Measurements from ENCODE around the gene ZNF512.
"Not testable (repeated sequence)": the region's sequence is repeated elsewhere in the genome, so short reads cannot be mapped to it uniquely, and the experiment has no call there.

ZNF512 gene

DNA sequence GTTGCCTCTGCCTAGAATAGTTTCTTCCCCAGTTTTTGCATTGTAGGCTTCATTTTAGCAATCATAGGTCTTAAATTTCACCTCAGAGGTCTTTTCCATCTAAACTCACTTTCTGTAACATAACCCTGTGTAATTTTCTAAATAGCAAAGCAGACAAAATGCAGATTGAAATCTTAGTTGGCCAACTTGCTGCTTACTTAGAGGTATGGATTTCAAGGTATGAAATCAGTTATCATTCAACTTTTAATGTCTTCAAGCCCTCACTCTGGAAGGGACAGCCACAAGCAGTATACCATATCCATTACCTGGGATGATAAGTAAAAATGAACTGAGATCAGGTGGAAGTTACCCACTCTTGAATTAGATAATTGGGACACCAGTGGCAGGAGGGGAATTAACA, 42.1 kb downstream of the ZNF512 start:
- H3K79me2 ChIP-seq (ENCODE audit: insufficient read depth, low read depth): peaks cover 11% of the 10 kb centered on the region; the same call in 1 of the 2 replicates
- H3K4me1 ChIP-seq (ENCODE audit: low read depth, poor library complexity, severe bottlenecking): peaks cover 14% of the 10 kb centered on the region
- H3K4me3 ChIP-seq (IDR thresholded peaks at IDR 0.05; ENCODE audit: insufficient read depth, low read depth, low read length): no peak overlapping the region
- no peaks in the 10 kb centered on the region for H4K20me1 ChIP-seq (ENCODE audit: insufficient read depth)
- H3K9ac ChIP-seq: no peak overlapping the region
- H3K27ac ChIP-seq: no peak overlapping the region
- H2AFZ ChIP-seq (ENCODE audit: low read depth): no peak overlapping the region
- H3K4me2 ChIP-seq: no peak overlapping the region
- H3K27me3 ChIP-seq (ENCODE audit: insufficient read depth, low read depth): no peaks in the 10 kb centered on the region
- H3K36me3 ChIP-seq (ENCODE audit: insufficient read depth): 0 out of 2 replicates have a peak, but pooled peaks cover 4% of the 10 kb centered on the region
- TF ChIP-seq, protein P1, sequence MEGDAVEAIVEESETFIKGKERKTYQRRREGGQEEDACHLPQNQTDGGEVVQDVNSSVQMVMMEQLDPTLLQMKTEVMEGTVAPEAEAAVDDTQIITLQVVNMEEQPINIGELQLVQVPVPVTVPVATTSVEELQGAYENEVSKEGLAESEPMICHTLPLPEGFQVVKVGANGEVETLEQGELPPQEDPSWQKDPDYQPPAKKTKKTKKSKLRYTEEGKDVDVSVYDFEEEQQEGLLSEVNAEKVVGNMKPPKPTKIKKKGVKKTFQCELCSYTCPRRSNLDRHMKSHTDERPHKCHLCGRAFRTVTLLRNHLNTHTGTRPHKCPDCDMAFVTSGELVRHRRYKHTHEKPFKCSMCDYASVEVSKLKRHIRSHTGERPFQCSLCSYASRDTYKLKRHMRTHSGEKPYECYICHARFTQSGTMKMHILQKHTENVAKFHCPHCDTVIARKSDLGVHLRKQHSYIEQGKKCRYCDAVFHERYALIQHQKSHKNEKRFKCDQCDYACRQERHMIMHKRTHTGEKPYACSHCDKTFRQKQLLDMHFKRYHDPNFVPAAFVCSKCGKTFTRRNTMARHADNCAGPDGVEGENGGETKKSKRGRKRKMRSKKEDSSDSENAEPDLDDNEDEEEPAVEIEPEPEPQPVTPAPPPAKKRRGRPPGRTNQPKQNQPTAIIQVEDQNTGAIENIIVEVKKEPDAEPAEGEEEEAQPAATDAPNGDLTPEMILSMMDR (conservative IDR thresholded peaks at IDR 0.05; ENCODE audit: low read depth, low read length): no peak

- not testable (repeated sequence) for H3K4me3 ChIP-seq (IDR thresholded peaks at IDR 0.05; ENCODE audit: insufficient read depth, low read depth, low read length); H3K27ac ChIP-seq; H4K20me1 ChIP-seq (ENCODE audit: insufficient read depth); H3K27me3 ChIP-seq (ENCODE audit: insufficient read depth, low read depth); H3K36me3 ChIP-seq (ENCODE audit: insufficient read depth); H2AFZ ChIP-seq (ENCODE audit: low read depth); H3K4me2 ChIP-seq; H3K9ac ChIP-seq
- Histone ChIP-seq H3K4me1 (ENCODE audit: low read depth, poor library complexity, severe bottlenecking) (peaks cover 19% of the 10 kb centered on the region), H3K79me2 (ENCODE audit: insufficient read depth, low read depth) (peaks cover 13% of the 10 kb centered on the region; the same call in 1 of the 2 replicates)
Observed at GRCh38 chr2:27626323-27626722, 43.5 kb downstream of the ZNF512 start.

DNA sequence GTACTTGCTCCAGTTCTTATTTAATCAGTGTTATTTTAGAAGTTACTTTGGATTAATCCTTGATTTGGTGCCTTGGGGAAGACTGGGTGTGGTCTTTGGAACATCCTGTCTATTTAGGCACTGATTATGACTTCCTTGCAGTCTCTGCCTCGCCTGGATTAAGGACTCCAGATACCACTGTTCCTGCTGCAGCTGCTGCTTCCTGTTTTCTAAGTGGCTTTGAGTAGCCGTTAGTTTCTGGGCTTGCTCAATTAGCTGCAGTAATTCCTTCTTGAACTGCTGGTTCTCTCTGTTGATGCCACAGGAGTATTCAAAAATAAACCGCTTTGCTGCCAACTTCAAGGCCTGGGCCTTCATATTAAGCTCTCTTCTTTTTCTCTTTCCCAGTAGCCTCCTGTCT, 44.1 kb downstream of the ZNF512 start:
- not testable (repeated sequence) for H3K27ac ChIP-seq

DNA sequence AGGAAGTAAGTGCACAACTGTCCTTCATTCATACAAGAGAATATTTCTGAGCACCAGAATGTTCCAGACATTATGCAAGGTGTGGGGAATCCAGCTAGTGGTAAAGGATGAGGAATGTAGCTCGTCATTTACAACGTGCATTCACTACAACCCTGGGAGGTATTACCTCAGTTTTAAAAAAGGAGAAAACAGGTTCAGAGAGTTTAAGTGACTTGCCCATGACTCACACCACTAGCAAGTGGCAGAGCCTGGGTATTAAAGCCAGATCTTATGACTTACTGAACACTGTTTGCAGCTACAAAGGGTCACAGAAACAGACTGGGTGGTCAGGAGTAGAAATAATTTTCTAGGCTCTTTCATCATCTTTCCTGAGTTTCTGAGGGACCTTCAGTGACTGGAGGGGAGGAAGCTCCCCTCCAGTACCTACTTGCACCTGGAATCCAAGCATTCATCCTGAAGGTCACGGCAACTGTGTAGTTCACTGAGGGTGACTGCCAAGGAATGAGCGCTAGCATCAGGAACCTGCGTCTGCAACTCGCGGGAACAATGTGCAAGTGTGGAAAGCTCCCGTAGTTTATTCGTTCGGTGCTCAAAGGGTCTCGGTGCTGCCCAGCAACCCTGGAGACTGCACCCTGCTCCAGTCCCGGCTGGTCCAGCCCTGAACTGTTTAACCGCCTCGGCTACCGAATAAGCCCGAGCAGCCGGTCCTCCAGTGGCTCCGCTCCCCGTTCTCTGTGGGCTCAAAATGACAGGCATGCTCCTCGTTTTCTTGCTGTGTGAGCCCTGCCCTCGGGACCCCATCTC, 45.3 kb downstream of the ZNF512 start:
- Histone ChIP-seq H4K20me1 (ENCODE audit: insufficient read depth) (no peaks in the 10 kb centered on the region), H3K4me1 (ENCODE audit: low read depth, poor library complexity, severe bottlenecking) (peaks cover 19% of the 10 kb centered on the region), H3K9ac (peak overlapping the region; percentile 89), H3K27ac (peak overlapping the region; percentile 58), H3K4me3 (IDR thresholded peaks at IDR 0.05; ENCODE audit: insufficient read depth, low read depth, low read length) (peak overlapping the region; percentile 53), H3K36me3 (ENCODE audit: insufficient read depth) (0 out of 2 replicates have a peak, but pooled peaks cover 4% of the 10 kb centered on the region), H3K4me2 (peak overlapping the region; percentile 97), H3K27me3 (ENCODE audit: insufficient read depth, low read depth) (no peaks in the 10 kb centered on the region), H3K79me2 (ENCODE audit: insufficient read depth, low read depth) (peaks cover 13% of the 10 kb centered on the region; the same call in 1 of the 2 replicates), H2AFZ (ENCODE audit: low read depth) (peak overlapping the region; percentile 77)
- TF ChIP-seq, protein P1 (conservative IDR thresholded peaks at IDR 0.05; ENCODE audit: low read depth, low read length): no peak

More for the DNA sequence above, 44.1 kb downstream of the ZNF512 start:
- not testable (repeated sequence) for H3K4me2 ChIP-seq; H4K20me1 ChIP-seq (ENCODE audit: insufficient read depth); H3K27me3 ChIP-seq (ENCODE audit: insufficient read depth, low read depth); H3K4me3 ChIP-seq (IDR thresholded peaks at IDR 0.05; ENCODE audit: insufficient read depth, low read depth, low read length); H3K36me3 ChIP-seq (ENCODE audit: insufficient read depth); H3K9ac ChIP-seq; H2AFZ ChIP-seq (ENCODE audit: low read depth)
- Histone ChIP-seq H3K4me1 (ENCODE audit: low read depth, poor library complexity, severe bottlenecking) (peaks cover 19% of the 10 kb centered on the region), H3K79me2 (ENCODE audit: insufficient read depth, low read depth) (peaks cover 13% of the 10 kb centered on the region; the same call in 1 of the 2 replicates)

- Histone ChIP-seq H2AFZ (ENCODE audit: low read depth) (peak within 1 kb of the TSS; percentile 77), H3K4me3 (IDR thresholded peaks at IDR 0.05; ENCODE audit: insufficient read depth, low read depth, low read length) (peak within 1 kb of the TSS; percentile 88), H3K4me1 (ENCODE audit: low read depth, poor library complexity, severe bottlenecking) (peaks cover 19% of the 10 kb centered on the region), H3K9ac (peak within 1 kb of the TSS; percentile 89), H3K79me2 (ENCODE audit: insufficient read depth, low read depth) (peaks cover 13% of the 10 kb centered on the region; the same call in 1 of the 2 replicates), H4K20me1 (ENCODE audit: insufficient read depth) (no peaks in the 10 kb centered on the region), H3K4me2 (peak within 1 kb of the TSS; percentile 97), H3K27me3 (ENCODE audit: insufficient read depth, low read depth) (no peaks in the 10 kb centered on the region), H3K27ac (peak within 1 kb of the TSS; percentile 58), H3K36me3 (ENCODE audit: insufficient read depth) (no peaks in the 10 kb centered on the region)
- TF ChIP-seq, protein P1 (conservative IDR thresholded peaks at IDR 0.05; ENCODE audit: low read depth, low read length): no peak
Observed at GRCh38 chr2:27628767-27629709, 46.2 kb downstream of the ZNF512 start, which contains the start of the genes CCDC121 and GPN1. CCDC121 (minus strand) TSS chr2:27629012; CDS start chr2:27627799, 1,213 bp downstream. GPN1 (plus strand) TSS chr2:27629050; CDS start chr2:27629059, 9 bp downstream.

DNA sequence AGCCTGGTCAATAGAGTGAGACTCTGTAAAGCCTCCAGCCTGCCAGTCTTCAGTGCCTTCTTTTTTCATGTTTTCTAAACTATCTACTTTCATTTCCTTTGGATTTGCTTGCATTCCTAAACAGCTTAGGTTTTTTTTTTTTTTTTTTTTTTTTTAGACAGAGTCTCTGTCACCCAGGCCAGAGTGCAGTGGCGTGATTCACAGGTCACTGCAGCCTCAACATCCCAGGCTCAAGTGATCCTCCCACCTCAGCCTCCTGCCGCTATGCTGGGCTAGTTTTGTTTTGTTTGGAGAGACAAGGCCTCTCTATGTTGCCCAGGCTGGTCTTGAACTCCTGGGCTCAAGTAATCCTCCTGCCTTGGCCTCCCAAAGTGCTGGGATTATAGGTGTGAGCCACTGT, 47.4 kb downstream of the ZNF512 start:
- not testable (repeated sequence) for H3K36me3 ChIP-seq (ENCODE audit: insufficient read depth); H3K27me3 ChIP-seq (ENCODE audit: insufficient read depth, low read depth); H3K9ac ChIP-seq; H2AFZ ChIP-seq (ENCODE audit: low read depth); H3K27ac ChIP-seq; H4K20me1 ChIP-seq (ENCODE audit: insufficient read depth); H3K4me3 ChIP-seq (IDR thresholded peaks at IDR 0.05; ENCODE audit: insufficient read depth, low read depth, low read length)
- Histone ChIP-seq H3K4me1 (ENCODE audit: low read depth, poor library complexity, severe bottlenecking) (peaks cover 19% of the 10 kb centered on the region), H3K4me2 (peak overlapping the region; percentile 97), H3K79me2 (ENCODE audit: insufficient read depth, low read depth) (peaks cover 13% of the 10 kb centered on the region; the same call in 1 of the 2 replicates)
